Hematopoietic multipotent progenitor cell (in vitro differentiated cells): ENCODE data around the gene CLDND2. TPM values are rescaled to one million over a fixed set of nuclear protein-coding genes. Genes with fewer than 3 reads are reported as not detected.

Experiments
- DNase-seq, 3 donors: peaks; one replicate each; pipeline ENCODE4 v3.0.0-alpha.2; 2011 to 2015; ENCODE audit warnings: low read depth in 2 of 3, low spot score in 2 of 3
- total RNA-seq: library from RNA; depleted of rRNA; stranded (reverse); fragments of >200 nt; gene quantifications from one replicate; pipeline ENCODE4 v1.2.3, GENCODE V29; 2012

The CLDND2 gene
- total RNA-seq, 1 donor: not detected

GRCh38 chr19:51337141-51337860, 31.5 kb downstream of the CLDND2 start:
- DNase-seq: no peak

GRCh38 chr19:51333836-51334460, 34.9 kb downstream of the CLDND2 start:
- DNase-seq: no peak

DNA sequence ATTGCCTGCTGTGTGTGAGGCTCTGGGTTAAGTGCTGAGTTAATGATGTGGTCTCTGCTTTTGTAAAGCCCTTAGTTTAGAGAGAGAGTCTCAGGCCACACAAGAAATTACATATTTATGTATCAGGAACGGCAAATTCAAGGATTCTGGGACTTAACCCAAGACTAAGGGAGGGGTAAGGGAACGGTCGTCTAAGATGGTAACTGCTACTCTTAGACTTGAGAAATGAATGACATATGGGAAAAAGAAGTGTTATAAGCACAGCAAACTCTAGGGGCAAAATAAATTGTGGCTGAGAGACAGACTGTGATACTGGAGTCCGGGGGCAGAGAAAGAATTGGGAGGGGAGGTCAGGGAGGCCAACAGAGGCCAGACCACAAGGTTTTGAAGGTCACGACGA, 37.1 kb downstream of the CLDND2 start:
- DNase-seq: no peak

GRCh38 chr19:51331193-51331592, 37.6 kb downstream of the CLDND2 start:
- no peak for DNase-seq

DNA sequence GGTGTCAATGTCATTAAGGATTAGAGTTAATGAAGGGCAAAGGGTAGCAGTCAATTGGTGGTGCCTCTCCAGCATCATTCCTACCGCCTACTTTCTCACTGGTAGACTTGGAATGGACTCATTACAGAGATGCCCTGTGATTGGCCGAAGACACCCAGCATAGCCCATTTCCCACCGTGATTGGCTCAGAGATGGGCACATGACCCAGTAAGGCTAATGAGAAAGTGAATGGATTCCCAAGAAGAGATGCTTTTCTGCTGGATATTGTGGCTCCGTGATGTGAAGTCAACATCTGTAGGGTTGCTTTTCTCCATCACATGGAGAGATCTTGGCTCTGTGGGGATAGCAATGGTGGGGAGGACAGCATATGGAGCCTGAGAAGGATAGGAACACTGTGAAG, 38.4 kb downstream of the CLDND2 start:
- DNase-seq: no peak

- no peak for DNase-seq
These were observed 39.4 kb downstream of the CLDND2 start for GRCh38 chr19:51329411-51329810.

GRCh38 chr19:51327066-51328001, 41.5 kb downstream of the CLDND2 start:
- DNase-seq: peak in 2 of 3 donors; percentile 78 to 86

- DNase-seq: no peak
These were observed 42.4 kb downstream of the CLDND2 start for GRCh38 chr19:51326216-51327065.

DNA sequence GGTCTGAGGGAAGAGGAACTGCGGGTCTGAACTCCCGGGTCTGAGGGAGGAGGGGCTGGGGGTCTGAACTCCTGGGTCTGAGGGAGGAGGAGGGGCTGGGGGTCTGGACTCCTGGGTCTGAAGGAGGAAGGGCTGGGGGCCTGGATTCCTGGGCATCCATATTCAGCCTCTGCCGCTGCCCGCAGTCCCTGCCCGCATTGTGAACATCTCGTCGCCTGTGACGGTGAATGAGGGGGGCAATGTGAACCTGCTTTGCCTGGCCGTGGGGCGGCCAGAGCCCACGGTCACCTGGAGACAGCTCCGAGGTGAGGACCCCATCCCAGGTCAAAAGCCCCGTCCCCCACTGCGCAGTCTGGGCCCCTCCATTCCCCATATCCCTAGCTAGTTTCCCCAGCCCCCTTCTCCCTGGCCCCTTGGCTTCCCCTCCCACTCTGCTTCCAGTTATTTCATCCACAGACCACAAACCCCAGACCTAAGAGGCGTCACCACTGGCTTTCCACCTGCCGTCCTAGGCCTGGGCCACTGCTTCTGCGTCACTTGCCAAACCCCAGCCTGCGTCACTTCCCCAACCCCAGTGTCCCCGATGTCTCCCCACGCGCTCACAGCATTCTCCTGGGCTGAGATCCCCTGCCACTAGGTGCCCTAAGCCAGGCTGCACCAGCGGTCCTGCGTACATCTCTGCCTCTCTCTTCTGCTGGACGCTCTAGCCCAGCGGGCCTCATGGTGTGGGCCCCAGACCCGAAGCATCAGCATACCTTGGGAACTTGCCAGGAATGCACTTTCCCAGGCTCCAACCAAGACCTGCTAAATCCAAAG, 43.4 kb downstream of the CLDND2 start:
- peak in 2 of 3 donors; percentile 57 to 81 for DNase-seq

DNA sequence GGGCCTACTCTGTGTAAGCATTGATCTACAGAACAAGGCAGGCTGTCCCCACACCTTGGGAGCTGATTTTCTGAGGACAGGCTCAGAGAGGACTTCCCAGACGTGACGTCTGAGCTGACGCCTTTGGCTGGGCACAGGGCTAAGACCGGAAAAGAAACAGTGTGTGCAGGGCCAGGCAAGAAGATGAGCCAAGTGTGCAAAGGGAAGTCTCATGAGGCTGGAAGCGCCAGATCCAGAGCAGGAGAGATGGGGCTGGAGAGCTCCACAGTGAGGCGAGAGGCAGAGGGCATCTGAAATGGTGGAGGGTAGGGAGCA, 44.7 kb downstream of the CLDND2 start:
- DNase-seq: no peak

- no peak for DNase-seq
These were observed 45.2 kb downstream of the CLDND2 start for GRCh38 chr19:51323481-51324166.

DNA sequence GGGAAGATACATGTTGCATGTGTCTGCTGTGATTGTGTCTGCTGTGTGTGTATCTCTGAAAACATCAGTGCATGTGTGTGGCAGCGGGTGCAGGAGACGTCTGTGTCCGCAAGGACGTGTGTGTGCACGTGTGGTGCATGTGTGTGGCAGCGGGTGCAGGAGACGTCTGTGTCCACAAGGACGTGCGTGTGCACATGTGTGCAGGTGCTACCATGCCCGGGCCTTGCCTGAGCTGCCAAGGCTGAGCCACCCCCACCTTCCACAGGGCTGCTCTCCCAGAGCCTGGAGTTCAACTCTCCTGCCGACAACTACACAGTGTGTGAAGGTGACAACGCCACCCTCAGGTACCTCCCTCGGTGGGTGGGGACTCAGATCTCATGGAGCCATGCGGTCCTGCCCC, 47.0 kb downstream of the CLDND2 start:
- DNase-seq: no peak

- DNase-seq: no peak
These were observed 48.5 kb downstream of the CLDND2 start for GRCh38 chr19:51320280-51320657.

DNA sequence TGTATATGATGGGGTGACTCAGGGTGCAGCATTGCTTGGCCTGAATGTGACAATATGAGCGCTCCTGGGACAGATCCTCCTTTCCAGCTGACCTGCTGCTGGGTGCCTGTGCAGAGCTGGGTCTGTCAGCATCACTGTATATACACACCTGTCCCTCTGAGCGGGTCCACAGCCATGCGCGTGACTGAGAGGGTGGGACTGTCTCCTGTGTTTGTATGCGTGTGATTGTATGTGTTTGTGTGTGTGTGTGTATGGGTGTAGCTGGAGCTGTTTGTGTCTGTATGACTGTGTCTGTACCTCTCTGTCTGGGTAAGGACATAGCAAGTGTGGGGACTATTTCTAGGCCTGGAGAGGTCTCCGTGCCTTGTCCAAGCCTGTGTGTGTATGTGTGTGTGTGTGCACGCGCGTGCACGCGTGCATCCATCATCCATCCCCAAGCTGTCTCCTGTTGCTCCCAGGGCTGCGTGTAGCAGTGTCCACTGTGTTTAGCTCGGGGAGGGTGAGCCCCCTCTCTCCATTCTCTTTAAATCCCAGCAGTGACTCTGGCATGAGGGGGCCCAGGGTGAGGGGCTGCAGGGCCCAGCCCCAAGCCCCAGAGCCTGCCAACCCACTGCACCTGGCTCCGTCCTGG, 49.0 kb downstream of the CLDND2 start:
- no peak for DNase-seq

DNA sequence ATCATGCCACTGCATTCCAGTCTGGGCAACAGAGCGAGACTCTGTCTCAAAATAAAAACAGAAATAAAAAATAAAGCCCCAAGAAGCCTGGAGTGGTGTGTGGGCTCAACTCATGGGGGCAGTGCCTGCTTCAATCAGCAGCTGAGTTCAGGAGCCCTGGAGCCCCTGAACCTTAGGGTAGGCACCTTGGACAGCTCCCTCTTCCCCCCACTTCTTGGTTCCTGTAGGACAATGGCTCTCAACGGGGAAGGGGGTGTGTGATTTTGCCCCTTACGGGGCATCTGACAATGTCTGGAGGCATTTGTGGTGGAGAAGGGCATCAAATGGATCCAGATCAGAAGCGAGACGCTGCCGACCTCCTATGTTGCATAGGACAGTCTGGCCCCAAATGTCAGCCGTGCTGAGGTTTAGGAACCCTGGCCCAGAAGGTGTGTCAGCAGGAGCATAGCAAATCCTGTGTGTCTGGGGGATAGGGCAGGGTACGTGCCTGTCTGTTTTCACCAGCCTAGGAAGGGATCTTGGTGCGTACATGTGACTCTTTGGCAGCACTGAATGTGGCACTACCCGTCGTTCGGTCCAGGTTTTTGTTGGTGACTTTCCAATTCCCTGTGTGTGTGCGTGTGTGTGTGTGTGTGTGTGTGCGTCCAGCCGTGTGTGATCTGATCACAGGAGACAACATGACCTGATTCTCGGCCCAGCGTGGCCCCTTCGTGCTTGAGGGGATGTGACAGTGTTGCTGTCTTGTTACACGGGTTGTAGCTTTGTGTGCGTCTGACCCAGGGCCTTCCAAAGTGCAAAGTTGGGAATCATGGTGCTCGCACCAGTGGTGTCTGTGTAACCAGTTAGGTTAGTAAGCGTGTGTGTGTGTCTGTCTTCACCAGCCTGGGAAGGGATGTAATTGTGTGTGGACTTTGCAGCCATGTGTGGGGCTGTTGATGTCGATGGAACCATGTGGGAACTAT, 49.8 kb downstream of the CLDND2 start:
- peak in 1 of 3 donors; percentile 33 for DNase-seq

DNA sequence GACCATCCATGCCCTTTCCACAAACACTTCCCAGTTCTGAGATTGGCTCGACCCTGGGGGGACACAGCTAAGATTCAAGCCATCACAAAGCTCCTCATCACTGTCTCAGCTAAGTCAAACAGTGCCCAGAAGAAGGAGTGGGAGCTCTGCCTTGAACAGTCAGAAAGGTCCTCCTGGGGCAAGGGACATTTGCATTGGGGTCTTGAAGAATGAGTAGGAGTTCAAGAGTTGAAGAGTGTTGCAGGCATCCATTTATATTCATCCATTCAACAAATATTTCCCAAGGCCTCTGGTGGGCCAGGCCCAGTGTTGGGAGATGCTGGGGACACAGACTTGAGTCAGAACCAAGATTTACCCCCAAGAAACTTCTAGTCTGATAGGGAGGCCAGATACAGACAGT, 50.8 kb downstream of the CLDND2 start:
- no peak for DNase-seq

DNA sequence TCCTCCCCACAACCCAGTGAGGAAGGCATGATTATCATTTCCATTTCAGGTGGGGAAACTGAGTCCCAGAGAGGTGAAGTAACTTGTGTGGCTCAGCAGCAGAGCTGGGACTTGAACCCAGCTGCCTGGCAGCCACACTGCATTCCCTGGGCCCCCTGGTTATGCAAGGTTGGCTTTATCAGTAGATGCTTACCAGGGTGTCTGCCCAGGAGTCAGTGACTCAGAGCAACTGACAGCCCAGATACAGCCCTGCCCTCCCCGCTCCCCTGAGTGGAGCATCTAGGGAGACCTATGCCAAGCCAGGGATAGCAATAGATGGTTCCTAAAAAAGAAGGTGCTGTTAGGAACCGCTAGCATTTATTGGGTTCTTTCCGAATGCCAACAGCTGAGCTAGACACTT, 51.4 kb downstream of the CLDND2 start:
- no peak for DNase-seq
